Airway epithelial cell (primary cell): Measurements from ENCODE around the gene AARS1. TPM values are rescaled to one million over a fixed set of nuclear protein-coding genes. Genes with fewer than 3 reads are reported as not detected.

Source experiments
- total RNA-seq: library from RNA; depleted of rRNA; stranded (reverse); fragments of >200 nt; gene quantifications from 2 replicates; pipeline ENCODE4 v1.2.3, GENCODE V29; 2015

AARS1 gene
- total RNA-seq: 70.8 and 76.0 TPM in 2 replicates

GRCh38 chr16:70289229-70290094, at the start of gene AARS1:
AARS1 (minus strand) TSS chr16:70289506; CDS start chr16:70282763, 6,743 bp downstream.

GRCh38 chr16:70298988-70299938, 10.0 kb upstream of the AARS1 start, which contains the start of gene DDX19B:
DDX19B (plus strand) TSS chr16:70299186; CDS start chr16:70299298, 112 bp downstream.

GRCh38 chr16:70251629-70252354, 37.5 kb downstream of the AARS1 start, which contains the start of gene EXOSC6:
EXOSC6 (minus strand) TSS chr16:70251940; CDS start chr16:70251900, 40 bp downstream.

Other genes starting within 250 kb of the AARS1 start
- gene PDPR, start 175.2 kb downstream of the AARS1 start, total RNA-seq: 9.2 and 13.7 TPM in 2 replicates
- 0.14 TPM in 1 of 2 replicates, not detected in the other for gene CLEC18C, start 115.7 kb downstream of the AARS1 start, total RNA-seq
- 24.0 and 25.2 TPM in 2 replicates for gene EXOSC6, start 37.6 kb downstream of the AARS1 start, total RNA-seq
- gene DDX19B, start 9.7 kb upstream of the AARS1 start, total RNA-seq: 21.8 and 23.6 TPM in 2 replicates
- gene DDX19A, start 57.4 kb upstream of the AARS1 start, total RNA-seq: 25.0 and 33.0 TPM in 2 replicates
- gene ST3GAL2, start 149.6 kb upstream of the AARS1 start, total RNA-seq: 7.8 and 9.0 TPM in 2 replicates
- 11.8 TPM in 2 replicates for gene FCSK, start 165.1 kb upstream of the AARS1 start, total RNA-seq
- 50.2 and 58.6 TPM in 2 replicates for gene COG4, start 234.0 kb upstream of the AARS1 start, total RNA-seq
- 77.9 and 123 TPM in 2 replicates for gene SF3B3, start 234.3 kb upstream of the AARS1 start, total RNA-seq